Vagina (tissue), 2 donors: ENCODE results near the gene DNM2.

Experiments used
- POLR2AphosphoS5 ChIP-seq, 2 donors: sonication (generic); formaldehyde crosslinking; IDR thresholded peaks; one replicate each; pipeline ENCODE4 v1.9.0; 2017; ENCODE audit warnings: antibody characterized with exemption in 2 of 2, mild to moderate bottlenecking in 2 of 2, low read depth in 1 of 2; ENCODE audit not compliant: insufficient read depth in 1 of 2
- TF ChIP-seq, protein P1 (sequence below), 3 experiments: fragments of 450-650 bp in 2 of 3; fragments of 200-600 bp in 1 of 3; sonication (generic) in 1 of 3; IDR thresholded peaks; one replicate each; pipeline ENCODE4 v1.5.1; 2017 to 2019; ENCODE audit warnings: antibody characterized with exemption in 3 of 3, mild to moderate bottlenecking in 2 of 3, moderate library complexity in 2 of 3

DNA sequence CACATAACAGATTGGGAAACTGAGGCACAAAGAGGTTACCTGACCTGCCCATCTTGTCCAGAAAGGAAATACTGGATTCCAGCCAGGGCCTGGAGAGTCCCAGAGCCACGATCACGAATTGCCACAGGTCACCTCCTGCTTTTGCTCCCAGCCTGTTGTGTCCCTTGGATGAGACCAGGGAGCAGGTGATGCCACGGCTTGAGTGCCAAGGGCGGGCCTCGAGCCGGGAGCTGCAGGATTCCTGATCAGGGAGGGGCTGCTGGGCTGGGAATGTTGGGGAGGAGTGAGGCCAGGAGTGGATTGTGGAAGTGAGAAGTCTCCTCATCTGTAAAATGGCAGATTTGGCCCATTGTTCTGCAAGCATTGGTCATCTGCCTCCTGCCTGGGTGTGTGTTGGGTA, 29.4 kb downstream of the DNM2 start:
- TF ChIP-seq, protein P1, sequence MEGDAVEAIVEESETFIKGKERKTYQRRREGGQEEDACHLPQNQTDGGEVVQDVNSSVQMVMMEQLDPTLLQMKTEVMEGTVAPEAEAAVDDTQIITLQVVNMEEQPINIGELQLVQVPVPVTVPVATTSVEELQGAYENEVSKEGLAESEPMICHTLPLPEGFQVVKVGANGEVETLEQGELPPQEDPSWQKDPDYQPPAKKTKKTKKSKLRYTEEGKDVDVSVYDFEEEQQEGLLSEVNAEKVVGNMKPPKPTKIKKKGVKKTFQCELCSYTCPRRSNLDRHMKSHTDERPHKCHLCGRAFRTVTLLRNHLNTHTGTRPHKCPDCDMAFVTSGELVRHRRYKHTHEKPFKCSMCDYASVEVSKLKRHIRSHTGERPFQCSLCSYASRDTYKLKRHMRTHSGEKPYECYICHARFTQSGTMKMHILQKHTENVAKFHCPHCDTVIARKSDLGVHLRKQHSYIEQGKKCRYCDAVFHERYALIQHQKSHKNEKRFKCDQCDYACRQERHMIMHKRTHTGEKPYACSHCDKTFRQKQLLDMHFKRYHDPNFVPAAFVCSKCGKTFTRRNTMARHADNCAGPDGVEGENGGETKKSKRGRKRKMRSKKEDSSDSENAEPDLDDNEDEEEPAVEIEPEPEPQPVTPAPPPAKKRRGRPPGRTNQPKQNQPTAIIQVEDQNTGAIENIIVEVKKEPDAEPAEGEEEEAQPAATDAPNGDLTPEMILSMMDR (IDR thresholded peaks at IDR 0.05): no peak
- no peak for TF ChIP-seq POLR2AphosphoS5 (IDR thresholded peaks at IDR 0.05; ENCODE audit: insufficient read depth in 1 of 2, low read depth in 1 of 2)
